Prostate gland (tissue), 2 donors: Measurements from ENCODE around the gene TIAM2. TPM values are rescaled to one million over a fixed set of nuclear protein-coding genes. Genes with fewer than 3 reads are reported as not detected.
"Not testable (repeated sequence)": the region's sequence is repeated elsewhere in the genome, so short reads cannot be mapped to it uniquely, and the experiment has no call there.

Experiments used
- DNase-seq: peaks from one replicate; pipeline ENCODE4 v3.0.0-alpha.2; 2019; ENCODE audit warnings: low spot score
- H3K27ac ChIP-seq, 2 donors: fragments of 200-600 bp; sonication (generic); 2 replicates each; pipeline ENCODE4 v1.5.1; 2017 to 2019
- H3K27me3 ChIP-seq: fragments of 200-600 bp; sonication (generic); replicated peaks from 2 replicates; pipeline ENCODE4 v1.5.1; 2019; ENCODE audit not compliant: insufficient read depth
- H3K36me3 ChIP-seq, 2 donors: fragments of 200-600 bp; sonication (generic); 1 replicate in 1 of 2; 2 replicates in 1 of 2; pipeline versions ENCODE4 v1.5.1 to v1.8.1; 2017 to 2019
- H3K4me1 ChIP-seq: fragments of 200-600 bp; sonication (generic); replicated peaks from 2 replicates; pipeline ENCODE4 v1.5.1; 2019
- H3K4me3 ChIP-seq, 2 donors: fragments of 200-600 bp; sonication (generic); 2 replicates each; pipeline ENCODE4 v1.5.1; 2017 to 2019
- H3K9me3 ChIP-seq: fragments of 200-600 bp; sonication (generic); 2 replicates; pipeline ENCODE4 v1.5.1; 2017
- POLR2A ChIP-seq: fragments of 450-650 bp; IDR thresholded peaks from one replicate; pipeline ENCODE4 v1.6.1; 2016; ENCODE audit warnings: antibody characterized with exemption, mild to moderate bottlenecking
- POLR2AphosphoS5 ChIP-seq: sonication (generic); formaldehyde crosslinking; IDR thresholded peaks from one replicate; pipeline ENCODE4 v1.6.1; 2017; ENCODE audit warnings: antibody characterized with exemption
- WGBS: methylation state at CpG from one replicate; pipeline ENCODE4 v1.1.5; 2018; 5-methylcytosine and 5-hydroxymethylcytosine counted together
- intact Hi-C: fragments of 100-400 bp; cut with DNase I; formaldehyde crosslinking; loops from one replicate; pipeline ENCODE4 v1.14.2; 2022
- total RNA-seq, 2 donors: library from RNA; depleted of rRNA; stranded (reverse); fragments of >200 nt; gene quantifications; one replicate each; pipeline ENCODE4 v1.1.0, GENCODE V29; 2016
- TF ChIP-seq, protein P1 (sequence below), 4 experiments: fragments of 200-600 bp in 2 of 4; fragments of 450-650 bp in 2 of 4; sonication (generic) in 2 of 4; IDR thresholded peaks; 1 replicate in 3 of 4; 2 replicates in 1 of 4; pipeline ENCODE4 v1.5.1; 2016 to 2019; ENCODE audit warnings: antibody characterized with exemption in 4 of 4, mild to moderate bottlenecking in 2 of 4, moderate library complexity in 2 of 4

TIAM2 gene
- total RNA-seq, 2 donors from 2014 or later = 13.1 to 21.6 TPM

DNA sequence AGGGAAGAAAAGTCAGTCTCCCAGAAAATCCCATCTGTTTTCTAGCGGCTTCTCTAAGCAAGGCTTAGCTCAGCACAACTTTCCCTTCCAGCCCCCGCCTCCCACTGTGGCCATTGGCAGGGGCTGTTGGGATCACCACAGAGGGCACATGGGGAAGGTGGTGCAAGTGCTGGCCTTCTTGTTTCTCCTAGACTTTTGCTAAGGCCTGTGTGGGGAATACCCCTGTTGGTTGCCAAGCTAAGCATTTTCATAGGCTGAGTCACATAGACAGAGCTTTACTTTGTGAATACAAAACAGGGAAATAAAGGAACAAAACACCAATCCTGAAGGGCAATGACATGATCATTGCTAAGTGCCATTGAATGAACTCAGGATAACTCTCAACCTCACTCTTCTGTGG is 32.4 kb upstream of the TIAM2 start:
- intact Hi-C loops = no loop called here
- 92% methylated on average over 2 of the region's 2 CpGs for WGBS
- H3K9me3 ChIP-seq = no peaks in the 10 kb centered on the region

DNA sequence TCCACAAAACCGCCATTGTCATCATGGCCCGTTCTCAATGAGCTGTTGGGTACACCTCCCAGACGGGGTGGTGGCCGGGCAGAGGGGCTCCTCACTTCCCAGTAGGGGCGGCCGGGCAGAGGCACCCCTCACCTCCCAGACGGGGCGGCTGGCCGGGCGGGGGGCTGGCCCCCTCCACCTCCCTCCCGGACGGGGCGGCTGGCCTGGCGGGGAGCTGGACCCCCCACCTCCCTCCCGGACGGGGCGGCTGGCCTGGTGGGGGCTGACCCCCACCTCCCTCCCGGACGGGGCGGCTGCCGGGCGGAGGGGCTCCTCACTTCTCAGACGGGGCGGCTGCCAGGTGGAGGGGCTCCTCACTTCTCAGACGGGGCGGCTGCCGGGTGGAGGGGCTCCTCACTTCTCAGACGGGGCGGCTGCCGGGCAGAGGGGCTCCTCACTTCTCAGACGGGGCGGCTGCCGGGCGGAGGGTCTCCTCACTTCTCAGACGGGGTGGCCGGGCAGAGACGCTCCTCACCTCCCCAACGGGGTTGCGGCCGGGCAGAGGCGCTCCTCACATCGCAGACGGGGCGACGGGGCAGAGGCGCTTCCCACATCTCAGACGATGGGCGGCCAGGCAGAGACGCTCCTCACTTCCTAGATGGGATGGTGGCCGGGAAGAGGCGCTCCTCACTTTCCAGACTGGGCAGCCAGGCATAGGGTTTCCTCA is 28.9 kb upstream of the TIAM2 start:
- H3K9me3 ChIP-seq, DNase-seq, intact Hi-C loops, H3K36me3 ChIP-seq, H3K4me1 ChIP-seq, H3K4me3 ChIP-seq, H3K27me3 ChIP-seq, H3K27ac ChIP-seq: not testable (repeated sequence)
- WGBS = 95% methylated on average over 44 of the region's 51 CpGs

More for the DNA sequence above, 32.4 kb upstream of the TIAM2 start:
- Histone ChIP-seq H3K4me1 (no peaks in the 10 kb centered on the region), H3K4me3 (no peak overlapping the region), H3K27ac (no peak overlapping the region), H3K27me3 (no peaks in the 10 kb centered on the region), H3K36me3 (no peaks in the 10 kb centered on the region)
- TF ChIP-seq POLR2AphosphoS5 (no peak), POLR2A (no peak)
- TF ChIP-seq, protein P1, sequence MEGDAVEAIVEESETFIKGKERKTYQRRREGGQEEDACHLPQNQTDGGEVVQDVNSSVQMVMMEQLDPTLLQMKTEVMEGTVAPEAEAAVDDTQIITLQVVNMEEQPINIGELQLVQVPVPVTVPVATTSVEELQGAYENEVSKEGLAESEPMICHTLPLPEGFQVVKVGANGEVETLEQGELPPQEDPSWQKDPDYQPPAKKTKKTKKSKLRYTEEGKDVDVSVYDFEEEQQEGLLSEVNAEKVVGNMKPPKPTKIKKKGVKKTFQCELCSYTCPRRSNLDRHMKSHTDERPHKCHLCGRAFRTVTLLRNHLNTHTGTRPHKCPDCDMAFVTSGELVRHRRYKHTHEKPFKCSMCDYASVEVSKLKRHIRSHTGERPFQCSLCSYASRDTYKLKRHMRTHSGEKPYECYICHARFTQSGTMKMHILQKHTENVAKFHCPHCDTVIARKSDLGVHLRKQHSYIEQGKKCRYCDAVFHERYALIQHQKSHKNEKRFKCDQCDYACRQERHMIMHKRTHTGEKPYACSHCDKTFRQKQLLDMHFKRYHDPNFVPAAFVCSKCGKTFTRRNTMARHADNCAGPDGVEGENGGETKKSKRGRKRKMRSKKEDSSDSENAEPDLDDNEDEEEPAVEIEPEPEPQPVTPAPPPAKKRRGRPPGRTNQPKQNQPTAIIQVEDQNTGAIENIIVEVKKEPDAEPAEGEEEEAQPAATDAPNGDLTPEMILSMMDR (IDR thresholded peaks at IDR 0.05) = no peak
- no peak for DNase-seq

DNA sequence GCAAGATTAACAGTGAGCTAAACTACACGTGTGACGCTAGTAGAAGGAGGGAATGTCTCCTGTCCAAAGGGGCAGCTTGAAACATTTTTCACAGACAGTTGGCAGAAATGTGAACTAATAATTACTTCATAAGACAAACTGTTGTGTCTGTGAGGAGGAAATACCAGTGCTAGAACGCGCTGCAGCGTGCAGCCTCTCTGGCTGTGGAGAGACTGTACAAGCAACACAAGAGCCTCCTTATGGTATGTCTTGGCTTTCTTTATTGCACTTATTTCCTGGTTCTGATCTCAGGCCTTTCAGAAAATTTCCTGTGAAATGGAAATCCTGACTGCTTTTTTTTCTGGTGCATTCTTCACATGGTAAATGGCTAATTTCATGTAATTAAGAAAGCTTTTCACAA is 25.3 kb upstream of the TIAM2 start:
- WGBS = 38% methylated on average over 5 of the region's 5 CpGs
- no peak for DNase-seq
- Histone ChIP-seq H3K27me3 (no peaks in the 10 kb centered on the region), H3K27ac (no peak overlapping the region), H3K4me1 (no peaks in the 10 kb centered on the region), H3K4me3 (no peak overlapping the region), H3K36me3 (no peaks in the 10 kb centered on the region), H3K9me3 (no peaks in the 10 kb centered on the region)
- TF ChIP-seq POLR2A (no peak), POLR2AphosphoS5 (no peak)
- TF ChIP-seq, protein P1 (IDR thresholded peaks at IDR 0.05) = no peak
- intact Hi-C loops = no loop called here

DNA sequence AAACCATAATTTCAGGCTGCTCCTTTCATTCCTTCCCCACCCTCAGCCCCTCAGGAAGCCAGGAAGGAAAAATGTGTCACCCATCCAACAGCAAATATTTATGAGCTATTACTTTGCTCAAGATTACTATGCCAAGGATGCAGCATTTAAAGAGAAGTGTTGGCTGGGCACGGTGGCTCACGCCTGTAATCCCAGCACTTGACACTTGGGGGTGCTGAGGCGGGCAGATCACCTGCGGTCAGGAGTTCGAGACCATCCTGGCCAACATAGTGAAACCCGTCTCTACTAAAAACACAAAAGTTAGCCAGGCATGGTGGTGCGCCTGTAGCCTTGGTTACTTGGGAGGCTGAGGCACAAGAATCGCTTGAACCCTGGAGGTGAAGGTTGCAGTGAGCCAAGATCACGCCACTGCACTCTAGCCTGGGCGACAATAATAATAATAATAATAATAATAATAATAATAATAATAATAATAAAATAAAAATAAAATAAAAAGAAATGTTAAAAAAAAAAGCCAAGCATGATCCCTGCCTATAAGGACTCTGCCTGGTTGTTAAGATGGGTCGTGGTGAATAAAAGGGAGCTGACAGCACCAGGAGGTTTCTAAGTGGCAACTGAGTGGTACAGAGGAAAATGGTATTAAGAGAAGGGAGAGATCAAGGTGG is 20.5 kb upstream of the TIAM2 start:
- no peak overlapping the region for H3K4me3 ChIP-seq
- intact Hi-C loops = no loop called here
- TF ChIP-seq POLR2AphosphoS5 (no peak), POLR2A (no peak)
- TF ChIP-seq, protein P1 (IDR thresholded peaks at IDR 0.05) = no peak
- WGBS = 79% methylated on average over 11 of the region's 11 CpGs
- no peaks in the 10 kb centered on the region for H3K36me3 ChIP-seq
- H3K27ac ChIP-seq = no peak overlapping the region
- H3K4me1 ChIP-seq = no peaks in the 10 kb centered on the region
- H3K9me3 ChIP-seq = no peaks in the 10 kb centered on the region
- DNase-seq = no peak
- H3K27me3 ChIP-seq = no peaks in the 10 kb centered on the region

DNA sequence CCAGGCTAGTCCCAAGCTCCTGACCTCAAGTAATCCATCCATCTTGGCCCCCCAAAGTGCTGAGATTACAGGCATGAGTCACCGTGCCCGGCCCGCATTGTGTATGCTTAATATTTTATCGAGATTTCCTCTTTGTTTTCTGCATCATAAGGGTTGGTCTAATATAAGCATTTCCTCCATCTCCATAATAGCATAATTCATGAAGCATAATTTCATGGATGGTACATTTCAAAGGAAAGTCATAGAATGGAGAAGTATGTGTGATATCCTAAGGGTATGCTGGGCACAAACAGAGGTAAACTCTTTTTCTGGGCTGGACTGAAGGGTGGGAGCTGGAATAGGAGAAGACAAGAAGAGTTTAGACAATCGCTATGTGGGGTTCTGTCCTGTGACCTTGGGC is 17.5 kb upstream of the TIAM2 start:
- H3K27me3 ChIP-seq = no peaks in the 10 kb centered on the region

More for the DNA sequence above, 17.5 kb upstream of the TIAM2 start:
- Histone ChIP-seq H3K9me3 (no peaks in the 10 kb centered on the region), H3K4me3 (no peak overlapping the region), H3K36me3 (no peaks in the 10 kb centered on the region), H3K4me1 (no peaks in the 10 kb centered on the region), H3K27ac (no peak overlapping the region)
- 97% methylated on average over 5 of the region's 5 CpGs for WGBS
- no peak for TF ChIP-seq POLR2A
- no peak for TF ChIP-seq POLR2AphosphoS5
- TF ChIP-seq, protein P1 (IDR thresholded peaks at IDR 0.05) = no peak
- no peak for DNase-seq
- intact Hi-C loops = no loop called here
